ENCODE measurements around the gene MMP23B. TPM values are rescaled to one million over a fixed set of nuclear protein-coding genes. Genes with fewer than 3 reads are reported as not detected.
"Not testable (repeated sequence)": the region's sequence is repeated elsewhere in the genome, so short reads cannot be mapped to it uniquely, and the experiment has no call there.

Gene MMP23B
- total and polyA plus RNA-seq, 4 donors: 15.5 to 120 (median 57.8) TPM

GRCh38 chr1:1627829-1628753 is 3.9 kb upstream of the MMP23B start:
- Histone ChIP-seq H3K4me1 (ENCODE audit: control insufficient read depth in 1 of 2, insufficient read depth in 2 of 2, low read length in 2 of 2) (no peaks in the 10 kb centered on the region), H3K27ac (ENCODE audit: low read depth in 1 of 2, low read length in 2 of 2) (no peak overlapping the region), H3K36me3 (ENCODE audit: control insufficient read depth in 1 of 2, insufficient read depth in 2 of 2, low read length in 1 of 2) (no peaks in the 10 kb centered on the region), H3K27me3 (ENCODE audit: control insufficient read depth in 1 of 2, insufficient read depth in 2 of 2, low read length in 1 of 2) (no peaks in the 10 kb centered on the region), H3K9me3 (ENCODE audit: control insufficient read depth, low read length) (no peaks in the 10 kb centered on the region), H3K4me3 (ENCODE audit: low read length in 2 of 2) (no peak overlapping the region)
- intact Hi-C loops (cut with DNase I): no loop called here
- ATAC-seq (ENCODE audit: low FRiP score) (no peak), DNase-seq (peak; percentile 69 to 75)
- WGBS, 2 donors: 93 to 94% methylated on average over 52 to 53 of the region's 53 CpGs

GRCh38 chr1:1628754-1629429 is 3.1 kb upstream of the MMP23B start:
- H3K4me3 ChIP-seq (ENCODE audit: low read length in 2 of 2): no peak overlapping the region
- no peaks in the 10 kb centered on the region for H3K27me3 ChIP-seq (ENCODE audit: control insufficient read depth in 1 of 2, insufficient read depth in 2 of 2, low read length in 1 of 2)
- intact Hi-C loops (cut with DNase I): no loop called here
- H3K36me3 ChIP-seq (ENCODE audit: control insufficient read depth in 1 of 2, insufficient read depth in 2 of 2, low read length in 1 of 2): no peaks in the 10 kb centered on the region
- no peak for ATAC-seq (ENCODE audit: low FRiP score)
- H3K27ac ChIP-seq (ENCODE audit: low read depth in 1 of 2, low read length in 2 of 2): no peak overlapping the region
- H3K4me1 ChIP-seq (ENCODE audit: control insufficient read depth in 1 of 2, insufficient read depth in 2 of 2, low read length in 2 of 2): no peaks in the 10 kb centered on the region
- 81% methylated on average over 53 of the region's 53 CpGs for whole genome bisulfite sequencing, 2 donors
- no peaks in the 10 kb centered on the region for H3K9me3 ChIP-seq (ENCODE audit: control insufficient read depth, low read length)
- DNase-seq: peak; percentile 49 to 73

DNA sequence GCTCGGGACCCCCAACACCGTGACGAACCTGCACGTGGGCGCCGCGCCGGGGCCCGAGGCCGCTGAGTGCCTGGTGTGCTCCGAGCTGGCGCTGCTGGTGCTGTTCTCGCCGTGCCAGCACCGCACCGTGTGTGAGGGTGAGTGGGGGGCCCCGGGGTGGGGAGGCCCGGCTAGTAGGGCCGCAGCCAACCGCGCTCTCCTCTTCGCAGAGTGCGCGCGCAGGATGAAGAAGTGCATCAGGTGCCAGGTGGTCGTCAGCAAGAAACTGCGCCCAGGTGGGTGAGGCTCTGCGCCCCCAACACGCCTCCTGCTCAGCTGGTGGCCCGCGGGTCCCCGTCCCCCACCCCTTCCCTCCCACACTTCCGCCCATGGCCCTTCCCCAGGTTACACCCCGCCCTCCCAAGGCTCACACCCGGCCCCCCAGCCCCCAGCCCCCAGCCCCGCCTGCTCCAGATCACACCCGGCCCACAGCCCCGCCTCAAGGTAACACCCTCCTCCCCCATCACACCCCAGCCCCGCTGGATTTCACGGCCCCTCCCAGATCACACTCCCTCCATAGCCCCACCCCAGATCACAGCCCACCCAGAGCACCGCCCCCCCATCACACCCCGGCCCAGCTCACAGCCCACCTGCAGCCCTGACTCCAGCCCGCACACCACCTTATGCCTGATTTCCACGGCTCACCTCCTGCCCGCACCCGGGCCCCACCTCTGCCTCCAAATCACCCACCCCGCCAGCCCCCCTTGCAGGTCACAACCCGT is 2.4 kb upstream of the MMP23B start:
- Histone ChIP-seq H3K4me1 (ENCODE audit: control insufficient read depth in 1 of 2, insufficient read depth in 2 of 2, low read length in 2 of 2) (no peaks in the 10 kb centered on the region), H3K27ac (ENCODE audit: low read depth in 1 of 2, low read length in 2 of 2) (no peak overlapping the region), H3K36me3 (ENCODE audit: control insufficient read depth in 1 of 2, insufficient read depth in 2 of 2, low read length in 1 of 2) (no peaks in the 10 kb centered on the region), H3K4me3 (ENCODE audit: low read length in 2 of 2) (no peak overlapping the region), H3K9me3 (ENCODE audit: control insufficient read depth, low read length) (no peaks in the 10 kb centered on the region), H3K27me3 (ENCODE audit: control insufficient read depth in 1 of 2, insufficient read depth in 2 of 2, low read length in 1 of 2) (no peaks in the 10 kb centered on the region)
- WGBS, 2 donors: 76 to 81% methylated on average over 36 to 48 of the region's 48 CpGs
- DNase-seq (peak; percentile 72 to 76), ATAC-seq (ENCODE audit: low FRiP score) (no peak)
- intact Hi-C loops (cut with DNase I): no loop called here

- Histone ChIP-seq H3K36me3 (ENCODE audit: control insufficient read depth in 1 of 2, insufficient read depth in 2 of 2, low read length in 1 of 2) (no peaks in the 10 kb centered on the region), H3K9me3 (ENCODE audit: control insufficient read depth, low read length) (no peaks in the 10 kb centered on the region), H3K4me3 (ENCODE audit: low read length in 2 of 2) (no peak overlapping the region), H3K27ac (ENCODE audit: low read depth in 1 of 2, low read length in 2 of 2) (no peak overlapping the region), H3K27me3 (ENCODE audit: control insufficient read depth in 1 of 2, insufficient read depth in 2 of 2, low read length in 1 of 2) (no peaks in the 10 kb centered on the region), H3K4me1 (ENCODE audit: control insufficient read depth in 1 of 2, insufficient read depth in 2 of 2, low read length in 2 of 2) (no peaks in the 10 kb centered on the region)
- WGBS, 2 donors: 14 to 16% methylated on average over 67 to 81 of the region's 81 CpGs
- intact Hi-C loops (cut with DNase I): no loop called here
- DNase-seq (peak; percentile 87 to 90), ATAC-seq (ENCODE audit: low FRiP score) (peak; percentile 49)
Observed at GRCh38 chr1:1630191-1630964, 1.6 kb upstream of the MMP23B start.

DNA sequence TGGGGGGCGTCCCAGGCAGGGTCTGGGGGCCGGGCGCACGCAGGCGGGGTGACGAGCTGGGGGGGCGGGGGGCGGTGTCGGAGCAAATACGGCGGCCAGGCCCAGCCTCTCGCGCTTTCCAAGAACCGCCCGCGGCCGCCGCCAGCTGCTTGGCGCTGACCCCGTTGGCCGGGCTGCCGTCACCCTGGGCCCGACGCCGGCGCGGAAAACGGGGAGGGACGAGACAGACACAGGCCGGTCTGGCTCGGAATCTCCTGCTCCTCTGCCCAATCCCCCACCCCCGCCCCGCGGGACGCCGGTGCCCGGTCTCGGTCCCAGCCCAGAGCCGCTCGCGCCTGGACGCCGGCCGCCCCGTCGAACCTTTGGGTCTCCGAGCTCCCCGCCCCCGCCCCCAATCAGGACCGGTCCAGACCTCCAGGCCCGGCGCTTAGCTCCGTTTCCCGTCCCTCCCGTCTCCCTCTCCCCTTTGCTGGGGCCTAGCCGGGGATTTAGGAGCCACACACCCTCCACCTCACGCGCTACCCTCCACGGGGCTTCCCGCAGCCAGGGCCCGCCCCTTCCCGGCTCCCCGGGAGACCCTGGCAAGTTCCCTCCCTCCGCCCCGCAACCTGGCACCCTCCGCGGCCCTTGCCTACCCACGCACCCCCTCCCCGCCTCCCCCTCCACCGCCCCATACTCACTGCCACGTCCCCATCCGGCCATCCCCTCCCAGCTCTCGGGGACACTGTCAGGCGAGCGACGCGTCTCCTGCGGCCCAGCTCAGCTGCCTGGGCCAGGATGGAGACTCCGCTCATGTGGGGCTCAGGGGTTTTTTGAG is 800 bp upstream of the MMP23B start:
- peak overlapping the region in 1 of 2 donors; percentile 42 for H3K27ac ChIP-seq (ENCODE audit: low read depth in 1 of 2, low read length in 2 of 2)
- H3K36me3 ChIP-seq (ENCODE audit: control insufficient read depth in 1 of 2, insufficient read depth in 2 of 2, low read length in 1 of 2): no peaks in the 10 kb centered on the region
- H3K9me3 ChIP-seq (ENCODE audit: control insufficient read depth, low read length): no peaks in the 10 kb centered on the region
- no peak overlapping the region for H3K4me3 ChIP-seq (ENCODE audit: low read length in 2 of 2)
- ATAC-seq (ENCODE audit: low FRiP score) (peak; percentile 75), DNase-seq (peak; percentile 83 to 93)
- WGBS, 2 donors: 1% methylated on average over 35 to 79 of the region's 79 CpGs
- intact Hi-C loops (cut with DNase I): no loop called here
- H3K27me3 ChIP-seq (ENCODE audit: control insufficient read depth in 1 of 2, insufficient read depth in 2 of 2, low read length in 1 of 2): no peaks in the 10 kb centered on the region
- no peaks in the 10 kb centered on the region for H3K4me1 ChIP-seq (ENCODE audit: control insufficient read depth in 1 of 2, insufficient read depth in 2 of 2, low read length in 2 of 2)

DNA sequence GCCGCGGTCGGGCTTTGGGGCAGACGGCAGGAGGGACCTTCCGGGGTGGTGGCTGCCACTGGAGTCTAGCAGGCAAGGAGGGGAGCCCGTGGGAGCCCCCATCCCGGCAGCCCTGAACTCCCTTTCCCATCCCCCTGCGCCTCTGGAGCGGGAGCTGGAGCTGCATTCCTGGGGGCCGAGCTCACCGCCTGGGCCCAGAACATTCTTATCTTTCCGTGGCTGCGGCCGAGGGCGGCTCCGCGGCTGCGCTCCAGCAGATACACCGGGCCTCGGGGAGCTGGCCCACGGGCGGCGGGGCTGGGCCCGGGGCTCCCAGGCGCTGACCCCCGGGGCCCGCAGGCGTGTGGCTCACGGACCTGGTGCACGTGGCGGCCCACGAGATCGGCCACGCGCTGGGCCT is 1.4 kb downstream of the MMP23B start:
- H3K4me3 ChIP-seq (ENCODE audit: low read length in 2 of 2); H3K4me1 ChIP-seq (ENCODE audit: control insufficient read depth in 1 of 2, insufficient read depth in 2 of 2, low read length in 2 of 2); ATAC-seq (ENCODE audit: low FRiP score); DNase-seq; H3K36me3 ChIP-seq (ENCODE audit: control insufficient read depth in 1 of 2, insufficient read depth in 2 of 2, low read length in 1 of 2); H3K9me3 ChIP-seq (ENCODE audit: control insufficient read depth, low read length); intact Hi-C loops (cut with DNase I); H3K27me3 ChIP-seq (ENCODE audit: control insufficient read depth in 1 of 2, insufficient read depth in 2 of 2, low read length in 1 of 2); H3K27ac ChIP-seq (ENCODE audit: low read depth in 1 of 2, low read length in 2 of 2): not testable (repeated sequence)
- WGBS, 2 donors: no CpG with 5 or more reads among the region's 35 CpGs

GRCh38 chr1:1634613-1635012 is 2.6 kb downstream of the MMP23B start:
- H3K4me3 ChIP-seq (ENCODE audit: low read length in 2 of 2); H3K4me1 ChIP-seq (ENCODE audit: control insufficient read depth in 1 of 2, insufficient read depth in 2 of 2, low read length in 2 of 2); H3K36me3 ChIP-seq (ENCODE audit: control insufficient read depth in 1 of 2, insufficient read depth in 2 of 2, low read length in 1 of 2); H3K27me3 ChIP-seq (ENCODE audit: control insufficient read depth in 1 of 2, insufficient read depth in 2 of 2, low read length in 1 of 2); H3K27ac ChIP-seq (ENCODE audit: low read depth in 1 of 2, low read length in 2 of 2); intact Hi-C loops (cut with DNase I); ATAC-seq (ENCODE audit: low FRiP score); H3K9me3 ChIP-seq (ENCODE audit: control insufficient read depth, low read length): not testable (repeated sequence)
- WGBS, 2 donors: 92 to 93% methylated on average over 9 of the region's 13 CpGs
- DNase-seq: peak; percentile 45 to 54
